Measurements from ENCODE around the gene GALE.
"Not testable (repeated sequence)": the region's sequence is repeated elsewhere in the genome, so short reads cannot be mapped to it uniquely, and the experiment has no call there.

GRCh38 chr1:23834156-23834555, 33.6 kb upstream of the GALE start:
- TF ChIP-seq, protein P1, sequence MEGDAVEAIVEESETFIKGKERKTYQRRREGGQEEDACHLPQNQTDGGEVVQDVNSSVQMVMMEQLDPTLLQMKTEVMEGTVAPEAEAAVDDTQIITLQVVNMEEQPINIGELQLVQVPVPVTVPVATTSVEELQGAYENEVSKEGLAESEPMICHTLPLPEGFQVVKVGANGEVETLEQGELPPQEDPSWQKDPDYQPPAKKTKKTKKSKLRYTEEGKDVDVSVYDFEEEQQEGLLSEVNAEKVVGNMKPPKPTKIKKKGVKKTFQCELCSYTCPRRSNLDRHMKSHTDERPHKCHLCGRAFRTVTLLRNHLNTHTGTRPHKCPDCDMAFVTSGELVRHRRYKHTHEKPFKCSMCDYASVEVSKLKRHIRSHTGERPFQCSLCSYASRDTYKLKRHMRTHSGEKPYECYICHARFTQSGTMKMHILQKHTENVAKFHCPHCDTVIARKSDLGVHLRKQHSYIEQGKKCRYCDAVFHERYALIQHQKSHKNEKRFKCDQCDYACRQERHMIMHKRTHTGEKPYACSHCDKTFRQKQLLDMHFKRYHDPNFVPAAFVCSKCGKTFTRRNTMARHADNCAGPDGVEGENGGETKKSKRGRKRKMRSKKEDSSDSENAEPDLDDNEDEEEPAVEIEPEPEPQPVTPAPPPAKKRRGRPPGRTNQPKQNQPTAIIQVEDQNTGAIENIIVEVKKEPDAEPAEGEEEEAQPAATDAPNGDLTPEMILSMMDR (conservative IDR thresholded peaks at IDR 0.05; ENCODE audit: low read length): not testable (repeated sequence)
- not testable (repeated sequence) for TF ChIP-seq EZH2phosphoT487 (IDR thresholded peaks at IDR 0.05; ENCODE audit: borderline replicate concordance)

All from Loucy (cell line).